ENCODE measurements around the gene DOCK8. TPM values are rescaled to one million over a fixed set of nuclear protein-coding genes. Genes with fewer than 3 reads are reported as not detected.

Gene DOCK8
- total RNA-seq, 1 donor from 2014 or later = 219 TPM

GRCh38 chr9:414595-414994 is 199.9 kb downstream of the DOCK8 start:
- no peaks in the 10 kb centered on the region for H3K27me3 Mint-ChIP-seq
- intact Hi-C loops (cut with micrococcal nuclease) = no loop called here
- no peaks in the 10 kb centered on the region for H3K4me1 Mint-ChIP-seq
- no peaks in the 10 kb centered on the region for H3K9me3 Mint-ChIP-seq
- ChIA-PET POLR2A (no interaction called here), CTCF (no interaction called here)
- DNase-seq (no peak), ATAC-seq (ENCODE audit: low read depth) (no peak)
- H3K4me3 Mint-ChIP-seq = no peak overlapping the region
- H3K27ac Mint-ChIP-seq = no peak overlapping the region
- H3K36me3 Mint-ChIP-seq (ENCODE audit: low read depth) = peaks cover 82% of the 10 kb centered on the region
- TF ChIP-seq, protein P1, sequence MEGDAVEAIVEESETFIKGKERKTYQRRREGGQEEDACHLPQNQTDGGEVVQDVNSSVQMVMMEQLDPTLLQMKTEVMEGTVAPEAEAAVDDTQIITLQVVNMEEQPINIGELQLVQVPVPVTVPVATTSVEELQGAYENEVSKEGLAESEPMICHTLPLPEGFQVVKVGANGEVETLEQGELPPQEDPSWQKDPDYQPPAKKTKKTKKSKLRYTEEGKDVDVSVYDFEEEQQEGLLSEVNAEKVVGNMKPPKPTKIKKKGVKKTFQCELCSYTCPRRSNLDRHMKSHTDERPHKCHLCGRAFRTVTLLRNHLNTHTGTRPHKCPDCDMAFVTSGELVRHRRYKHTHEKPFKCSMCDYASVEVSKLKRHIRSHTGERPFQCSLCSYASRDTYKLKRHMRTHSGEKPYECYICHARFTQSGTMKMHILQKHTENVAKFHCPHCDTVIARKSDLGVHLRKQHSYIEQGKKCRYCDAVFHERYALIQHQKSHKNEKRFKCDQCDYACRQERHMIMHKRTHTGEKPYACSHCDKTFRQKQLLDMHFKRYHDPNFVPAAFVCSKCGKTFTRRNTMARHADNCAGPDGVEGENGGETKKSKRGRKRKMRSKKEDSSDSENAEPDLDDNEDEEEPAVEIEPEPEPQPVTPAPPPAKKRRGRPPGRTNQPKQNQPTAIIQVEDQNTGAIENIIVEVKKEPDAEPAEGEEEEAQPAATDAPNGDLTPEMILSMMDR (IDR thresholded peaks at IDR 0.05) = no peak

GRCh38 chr9:419571-420171 is 205.0 kb downstream of the DOCK8 start:
- no peak overlapping the region for H3K4me3 Mint-ChIP-seq
- no peak for ATAC-seq (ENCODE audit: low read depth)
- H3K36me3 Mint-ChIP-seq (ENCODE audit: low read depth) = peaks cover 90% of the 10 kb centered on the region
- H3K9me3 Mint-ChIP-seq = no peaks in the 10 kb centered on the region
- CTCF ChIA-PET = no interaction called here
- intact Hi-C loops (cut with micrococcal nuclease) = no loop called here
- H3K27me3 Mint-ChIP-seq = no peaks in the 10 kb centered on the region
- no peak for DNase-seq
- H3K4me1 Mint-ChIP-seq = no peaks in the 10 kb centered on the region
- H3K27ac Mint-ChIP-seq = no peak overlapping the region
- TF ChIP-seq, protein P1 (IDR thresholded peaks at IDR 0.05) = no peak
- POLR2A ChIA-PET = no interaction called here

DNA sequence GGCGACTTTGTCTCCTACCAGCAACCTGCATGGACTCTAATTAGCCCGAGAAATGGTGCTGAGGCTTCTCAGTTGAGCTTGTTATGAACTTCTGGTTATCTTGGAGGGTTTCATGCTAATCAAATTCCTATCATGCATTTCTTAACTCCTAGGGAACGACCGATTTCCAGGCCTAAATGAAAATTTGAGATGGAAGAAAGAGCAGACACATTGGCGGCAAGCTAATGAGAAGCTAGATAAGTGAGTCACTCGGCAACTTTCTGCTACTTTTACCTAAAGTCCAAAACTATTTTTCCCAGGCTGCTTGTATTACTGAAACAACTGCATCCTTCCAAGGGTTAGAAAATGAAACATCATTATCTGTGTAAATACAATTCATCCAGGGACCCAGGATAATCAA is 207.2 kb downstream of the DOCK8 start:
- TF ChIP-seq, protein P1 (IDR thresholded peaks at IDR 0.05) = no peak
- DNase-seq = no peak
- intact Hi-C loops (cut with micrococcal nuclease) = no loop called here
- H3K4me1 Mint-ChIP-seq = no peaks in the 10 kb centered on the region
- H3K36me3 Mint-ChIP-seq (ENCODE audit: low read depth) = peaks cover 85% of the 10 kb centered on the region
- no peaks in the 10 kb centered on the region for H3K27me3 Mint-ChIP-seq
- no peak overlapping the region for H3K4me3 Mint-ChIP-seq
- no peaks in the 10 kb centered on the region for H3K9me3 Mint-ChIP-seq
- no peak overlapping the region for H3K27ac Mint-ChIP-seq
- no peak for ATAC-seq (ENCODE audit: low read depth)
- POLR2A ChIA-PET = no interaction called here
- CTCF ChIA-PET = no interaction called here

GRCh38 chr9:426264-426663 is 211.6 kb downstream of the DOCK8 start:
- CTCF ChIA-PET = no interaction called here
- Mint-ChIP-seq H3K36me3 (ENCODE audit: low read depth) (peaks cover 88% of the 10 kb centered on the region), H3K9me3 (no peaks in the 10 kb centered on the region), H3K4me3 (no peak overlapping the region), H3K27ac (no peak overlapping the region), H3K27me3 (no peaks in the 10 kb centered on the region), H3K4me1 (no peaks in the 10 kb centered on the region)
- TF ChIP-seq, protein P1 (IDR thresholded peaks at IDR 0.05) = no peak
- POLR2A ChIA-PET = no interaction called here
- DNase-seq (no peak), ATAC-seq (ENCODE audit: low read depth) (no peak)
- intact Hi-C loops (cut with micrococcal nuclease) = no loop called here

- Mint-ChIP-seq H3K4me3 (no peak overlapping the region), H3K9me3 (no peaks in the 10 kb centered on the region), H3K27me3 (no peaks in the 10 kb centered on the region), H3K36me3 (ENCODE audit: low read depth) (peaks cover 87% of the 10 kb centered on the region), H3K4me1 (no peaks in the 10 kb centered on the region), H3K27ac (no peak overlapping the region)
- DNase-seq = no peak
- intact Hi-C loops (cut with micrococcal nuclease) = no loop called here
- TF ChIP-seq, protein P1 (IDR thresholded peaks at IDR 0.05) = no peak
- POLR2A ChIA-PET = no interaction called here
- no peak for ATAC-seq (ENCODE audit: low read depth)
- CTCF ChIA-PET = no interaction called here
Measured at GRCh38 chr9:426976-427375, 212.3 kb downstream of the DOCK8 start.

Data from activated B cell treated with CpG ODN at 0.5 μM for 24 hours (primary cell).